Measurements from ENCODE around the gene KIF1B.

- 0 out of 2 replicates have a peak, but pooled peaks have one; percentile 37 for TF ChIP-seq RCOR1 (conservative IDR thresholded peaks at IDR 0.05; ENCODE audit: low read depth, low read length)
- peak; percentile 87 to 98 (median 93); a peak in 5 of 6 replicates for TF ChIP-seq CTCF (IDR thresholded peaks at IDR 0.05 in 2 of 3, conservative IDR thresholded peaks at IDR 0.05 in 1 of 3; ENCODE audit: control insufficient read depth in 2 of 3, extremely low read depth in 1 of 3, insufficient read depth in 1 of 3, low read depth in 3 of 3, low read length in 3 of 3)
- peak; percentile 80; the same call in 1 of the 2 replicates for TF ChIP-seq ZNF592 (IDR thresholded peaks at IDR 0.05)
- no peak for TF ChIP-seq EP300 (IDR thresholded peaks at IDR 0.05; ENCODE audit: borderline replicate concordance in 1 of 2, control insufficient read depth in 1 of 2, low read depth in 2 of 2, low read length in 2 of 2)
- TF ChIP-seq PKNOX1 (IDR thresholded peaks at IDR 0.05) = no peak
- TF ChIP-seq NFYB (IDR thresholded peaks at IDR 0.05; ENCODE audit: insufficient read depth, low read depth, low read length) = no peak
- no peak for TF ChIP-seq BCL3 (IDR thresholded peaks at IDR 0.05; ENCODE audit: borderline replicate concordance, insufficient read depth, low read depth, low read length, poor library complexity, severe bottlenecking)
- peak; percentile 12; the same call in 1 of the 2 replicates for TF ChIP-seq CREB1 (IDR thresholded peaks at IDR 0.05; ENCODE audit: low read depth)
- no peak for TF ChIP-seq CEBPB (IDR thresholded peaks at IDR 0.05; ENCODE audit: borderline replicate concordance in 1 of 2, low read depth in 2 of 2, low read length in 2 of 2)
Measured at GRCh38 chr1:10430216-10431069, 220.1 kb downstream of the KIF1B start, which contains the start of gene CENPS.
